Fibroblast of lung (primary cell): ENCODE data around the gene KCND2. TPM values are rescaled to one million over a fixed set of nuclear protein-coding genes. Genes with fewer than 3 reads are reported as not detected.

Experiments used
- DNase-seq, 2 donors: peaks; one replicate each; pipeline versions ENCODE4 v3.0.0 to v3.0.0-alpha.2; 2010; ENCODE audit warnings: low read depth in 2 of 2
- H2AFZ ChIP-seq: 2 replicates; pipeline ENCODE4 v1.5.1; 2012; ENCODE audit warnings: low read length, control low read depth, inconsistent platforms
- H3K27ac ChIP-seq: 2 replicates; pipeline ENCODE4 v1.5.1; 2011; ENCODE audit warnings: low read length, control low read depth; ENCODE audit not compliant: insufficient read depth
- H3K27me3 ChIP-seq: 2 replicates; pipeline ENCODE4 v1.5.1; 2011; ENCODE audit warnings: mild to moderate bottlenecking, low read length; ENCODE audit not compliant: control insufficient read depth, insufficient read depth
- H3K36me3 ChIP-seq: 2 replicates; pipeline ENCODE4 v1.5.1; 2011; ENCODE audit warnings: low read length; ENCODE audit not compliant: control insufficient read depth, insufficient read depth
- H3K4me1 ChIP-seq: 2 replicates; pipeline ENCODE4 v1.5.1; 2011; ENCODE audit warnings: low read length; ENCODE audit not compliant: control insufficient read depth, insufficient read depth; ENCODE audit errors: extremely low read depth
- H3K4me2 ChIP-seq: 2 replicates; pipeline ENCODE4 v1.5.1; 2011; ENCODE audit warnings: low read length, control low read depth; ENCODE audit not compliant: insufficient read depth; ENCODE audit errors: extremely low read depth
- H3K4me3 ChIP-seq, 4 experiments: fragments of 200-600 bp in 1 of 4; sonication (generic) in 1 of 4; replicated peaks in 1 of 4; 2 replicates each; pipeline ENCODE4 v1.5.1; 2011 to 2016; ENCODE audit warnings: low read length in 4 of 4, low read depth in 3 of 4, mild to moderate bottlenecking in 3 of 4, control low read depth in 2 of 4, inconsistent platforms in 1 of 4, mixed read lengths in 1 of 4; ENCODE audit not compliant: insufficient read depth in 1 of 4; ENCODE audit errors: control extremely low read depth in 1 of 4
- H3K79me2 ChIP-seq: 2 replicates; pipeline ENCODE4 v1.5.1; 2012; ENCODE audit warnings: mild to moderate bottlenecking, low read length, inconsistent platforms; ENCODE audit not compliant: control insufficient read depth, insufficient read depth
- H3K9ac ChIP-seq: 2 replicates; pipeline ENCODE4 v1.5.1; 2011; ENCODE audit warnings: mild to moderate bottlenecking, low read length, control low read depth; ENCODE audit not compliant: insufficient read depth
- H3K9me3 ChIP-seq: 2 replicates; pipeline ENCODE4 v1.5.1; 2012; ENCODE audit warnings: low read depth, low read length; ENCODE audit not compliant: control insufficient read depth, insufficient read depth
- H4K20me1 ChIP-seq: 2 replicates; pipeline ENCODE4 v1.5.1; 2011; ENCODE audit warnings: low read length; ENCODE audit not compliant: control insufficient read depth, insufficient read depth; ENCODE audit errors: extremely low read depth
- EZH2 ChIP-seq: IDR thresholded peaks from 2 replicates; pipeline ENCODE4 v1.5.1; 2012; ENCODE audit warnings: low read length, control low read depth, mild to moderate bottlenecking; ENCODE audit errors: missing control alignments
- polyA plus RNA-seq, 2 donors: library from polyadenylated mRNA; depleted of rRNA in 1 of 2; stranded (reverse) in 1 of 2; unstranded in 1 of 2; fragments of >200 nt; gene quantifications; 2 replicates each; pipeline ENCODE4 v1.2.1, GENCODE V29; 2011 to 2012; ENCODE audit warnings: missing spikeins in 1 of 2
- total RNA-seq: library from RNA; depleted of rRNA; stranded (reverse); fragments of >200 nt; gene quantifications from 2 replicates; pipeline ENCODE4 v1.2.1, GENCODE V29; 2014
- TF ChIP-seq, protein P1 (sequence below), 2 donors: IDR thresholded peaks in 1 of 2; conservative IDR thresholded peaks in 1 of 2; 1 replicate in 1 of 2; 2 replicates in 1 of 2; pipeline ENCODE4 v1.5.1; 2011 to 2012; ENCODE audit warnings: low read length in 2 of 2, control low read depth in 1 of 2, inconsistent platforms in 1 of 2, low read depth in 1 of 2, mild to moderate bottlenecking in 1 of 2

Gene KCND2
- total and polyA plus RNA-seq, 2 donors (not counting 1 experiment from before 2014, with no cell fraction given) = 2.1 to 6.1 TPM

DNA sequence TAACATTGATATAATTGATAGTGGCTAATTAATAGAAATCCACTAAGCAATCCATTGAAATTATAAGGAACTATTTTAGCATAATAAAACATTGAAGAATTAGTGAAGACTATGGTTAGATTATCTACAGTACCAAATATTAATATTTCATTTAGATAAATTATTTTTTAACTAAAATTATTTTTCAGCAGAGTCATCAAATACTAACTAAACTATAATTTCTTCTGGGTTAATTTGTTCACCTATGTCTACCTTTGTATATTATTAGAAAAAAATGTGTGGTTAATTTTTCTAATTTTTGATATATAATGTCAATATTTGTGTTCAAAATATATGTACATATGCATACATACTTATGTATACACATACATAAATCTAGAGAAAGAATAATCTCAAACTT, 140.2 kb downstream of the KCND2 start:
- Histone ChIP-seq H3K4me3 (no peak overlapping the region), H3K4me2 (no peak overlapping the region), H3K4me1 (no peaks in the 10 kb centered on the region), H3K79me2 (no peaks in the 10 kb centered on the region), H3K36me3 (no peaks in the 10 kb centered on the region), H3K9me3 (no peaks in the 10 kb centered on the region), H4K20me1 (no peaks in the 10 kb centered on the region), H2AFZ (no peak overlapping the region), H3K27me3 (no peaks in the 10 kb centered on the region), H3K9ac (no peak overlapping the region), H3K27ac (no peak overlapping the region)
- TF ChIP-seq, protein P1, sequence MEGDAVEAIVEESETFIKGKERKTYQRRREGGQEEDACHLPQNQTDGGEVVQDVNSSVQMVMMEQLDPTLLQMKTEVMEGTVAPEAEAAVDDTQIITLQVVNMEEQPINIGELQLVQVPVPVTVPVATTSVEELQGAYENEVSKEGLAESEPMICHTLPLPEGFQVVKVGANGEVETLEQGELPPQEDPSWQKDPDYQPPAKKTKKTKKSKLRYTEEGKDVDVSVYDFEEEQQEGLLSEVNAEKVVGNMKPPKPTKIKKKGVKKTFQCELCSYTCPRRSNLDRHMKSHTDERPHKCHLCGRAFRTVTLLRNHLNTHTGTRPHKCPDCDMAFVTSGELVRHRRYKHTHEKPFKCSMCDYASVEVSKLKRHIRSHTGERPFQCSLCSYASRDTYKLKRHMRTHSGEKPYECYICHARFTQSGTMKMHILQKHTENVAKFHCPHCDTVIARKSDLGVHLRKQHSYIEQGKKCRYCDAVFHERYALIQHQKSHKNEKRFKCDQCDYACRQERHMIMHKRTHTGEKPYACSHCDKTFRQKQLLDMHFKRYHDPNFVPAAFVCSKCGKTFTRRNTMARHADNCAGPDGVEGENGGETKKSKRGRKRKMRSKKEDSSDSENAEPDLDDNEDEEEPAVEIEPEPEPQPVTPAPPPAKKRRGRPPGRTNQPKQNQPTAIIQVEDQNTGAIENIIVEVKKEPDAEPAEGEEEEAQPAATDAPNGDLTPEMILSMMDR (conservative IDR thresholded peaks at IDR 0.05 in 1 of 2, IDR thresholded peaks at IDR 0.05 in 1 of 2; ENCODE audit: low read depth in 1 of 2, low read length in 2 of 2) = no peak
- no peak for TF ChIP-seq EZH2
- no peak for DNase-seq

DNA sequence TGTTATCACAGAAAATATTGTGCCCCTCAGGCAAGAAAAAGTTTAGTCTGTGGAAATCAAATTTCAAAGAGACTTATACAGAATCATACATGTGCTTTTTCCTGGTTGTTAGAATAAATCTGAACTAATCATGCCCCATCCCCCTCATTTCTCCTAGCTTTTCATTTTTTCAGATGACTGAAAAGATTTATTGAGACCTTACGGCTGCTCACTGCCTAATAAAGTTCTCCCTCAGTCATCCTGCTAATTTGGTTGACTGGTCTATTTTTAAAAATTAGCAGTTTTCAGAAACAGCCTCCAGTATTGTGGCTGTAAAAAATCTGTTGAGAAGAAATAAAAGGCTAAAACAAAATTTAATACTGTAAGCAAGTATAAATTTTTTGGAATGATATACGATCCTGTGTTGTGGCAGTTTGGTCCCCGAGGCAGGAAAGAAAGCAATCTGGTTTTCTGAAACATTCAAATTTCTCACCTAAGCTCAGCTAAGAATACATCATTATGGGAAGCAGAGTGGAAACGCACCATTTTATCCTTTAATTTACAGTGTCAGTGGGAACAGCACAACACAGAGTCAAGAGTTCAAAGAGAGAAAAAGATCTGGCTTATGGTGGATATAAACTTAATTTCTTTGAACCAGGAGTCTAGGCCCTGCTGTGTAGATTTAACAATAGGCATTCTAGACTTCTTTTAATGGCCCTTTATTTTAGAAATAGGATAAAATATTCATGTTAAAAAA, 144.4 kb downstream of the KCND2 start:
- no peak for TF ChIP-seq EZH2
- TF ChIP-seq, protein P1 (conservative IDR thresholded peaks at IDR 0.05 in 1 of 2, IDR thresholded peaks at IDR 0.05 in 1 of 2; ENCODE audit: low read depth in 1 of 2, low read length in 2 of 2) = no peak
- H3K27ac ChIP-seq = no peak overlapping the region
- no peak overlapping the region for H2AFZ ChIP-seq
- no peaks in the 10 kb centered on the region for H4K20me1 ChIP-seq
- no peak overlapping the region for H3K4me3 ChIP-seq
- H3K9me3 ChIP-seq = no peaks in the 10 kb centered on the region
- H3K4me1 ChIP-seq = no peaks in the 10 kb centered on the region
- no peaks in the 10 kb centered on the region for H3K79me2 ChIP-seq
- no peak for DNase-seq
- H3K27me3 ChIP-seq = no peaks in the 10 kb centered on the region
- H3K9ac ChIP-seq = no peak overlapping the region
- H3K36me3 ChIP-seq = no peaks in the 10 kb centered on the region
- H3K4me2 ChIP-seq = no peak overlapping the region

DNA sequence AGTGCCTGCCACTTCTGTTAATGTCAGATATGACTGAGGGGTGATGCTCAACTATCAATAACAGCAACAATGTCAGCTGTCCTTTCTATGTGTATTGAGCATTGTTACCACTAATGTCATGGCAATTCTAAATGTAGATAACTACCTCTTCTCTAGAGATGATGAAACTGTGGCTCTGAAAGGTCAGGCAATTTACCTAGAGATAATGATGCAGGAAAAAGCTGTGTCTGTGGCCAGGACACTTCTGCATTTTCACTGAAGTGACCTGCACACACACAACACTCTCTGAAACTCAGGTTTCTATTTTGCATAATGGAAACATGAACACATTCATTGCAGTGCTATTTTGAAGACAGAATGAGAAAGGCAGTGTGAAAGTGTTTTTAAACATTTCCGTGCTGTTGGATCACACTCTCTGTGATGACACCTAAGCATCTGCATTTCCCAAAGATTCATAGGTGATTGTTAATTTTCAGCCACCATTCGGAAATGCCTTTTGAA, 148.2 kb downstream of the KCND2 start:
- Histone ChIP-seq H3K36me3 (no peaks in the 10 kb centered on the region), H3K4me2 (no peak overlapping the region), H3K27ac (no peak overlapping the region), H2AFZ (no peak overlapping the region), H3K4me3 (no peak overlapping the region), H3K79me2 (no peaks in the 10 kb centered on the region), H3K27me3 (no peaks in the 10 kb centered on the region), H3K9ac (no peak overlapping the region), H3K9me3 (no peaks in the 10 kb centered on the region), H3K4me1 (no peaks in the 10 kb centered on the region), H4K20me1 (no peaks in the 10 kb centered on the region)
- no peak for TF ChIP-seq EZH2
- TF ChIP-seq, protein P1 (conservative IDR thresholded peaks at IDR 0.05 in 1 of 2, IDR thresholded peaks at IDR 0.05 in 1 of 2; ENCODE audit: low read depth in 1 of 2, low read length in 2 of 2) = no peak
- DNase-seq = no peak
